ENCODE results near the gene B9D1. TPM values are rescaled to one million over a fixed set of nuclear protein-coding genes. Genes with fewer than 3 reads are reported as not detected.

The B9D1 gene
- polyA plus RNA-seq, 1 of the 3 experiments (the other 2 are of a cell fraction), result 81.6 TPM

DNA sequence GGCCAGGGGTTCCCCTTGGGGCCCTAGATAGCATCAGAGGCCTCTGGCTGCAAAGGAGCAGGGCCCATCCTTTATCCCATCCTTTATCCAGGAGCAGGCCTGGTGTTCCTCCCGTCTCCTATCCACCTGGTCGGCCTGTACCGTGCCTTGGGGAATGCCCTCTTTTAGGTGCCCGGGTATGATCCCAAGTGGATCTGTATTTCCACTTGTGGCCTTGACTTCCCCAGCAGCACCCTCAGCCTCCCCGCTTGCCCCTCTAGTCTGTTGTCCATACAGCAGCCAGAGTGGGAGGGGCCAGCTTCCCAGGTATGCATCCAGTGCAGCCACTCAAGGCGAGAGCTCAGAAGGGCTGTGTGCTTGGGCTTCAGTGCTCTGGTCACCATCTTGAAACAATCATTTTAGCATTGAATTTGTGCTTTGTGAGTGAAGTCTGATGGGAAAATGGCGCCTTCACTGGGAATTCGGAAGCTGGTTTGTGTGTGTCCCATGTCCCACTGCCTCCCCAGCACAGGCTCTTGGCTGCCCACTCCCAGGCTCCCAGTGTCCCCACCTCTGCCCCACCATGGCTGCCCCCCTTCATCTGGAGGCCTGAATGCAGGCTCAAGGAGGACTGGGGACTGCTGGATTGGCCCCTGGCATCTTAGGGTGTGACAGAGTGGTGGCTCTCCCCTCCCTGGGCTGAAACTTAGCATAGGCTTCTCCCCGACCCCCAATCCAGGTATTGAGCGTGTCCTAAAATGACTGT lies 45.2 kb upstream of the B9D1 start:
- no peaks in the 10 kb centered on the region for H3K9me3 ChIP-seq
- peaks cover 17 to 40% of the 10 kb centered on the region in 2 experiments; a peak in 3 of 4 replicates for H3K4me1 ChIP-seq (ENCODE audit: control insufficient read depth in 1 of 2, insufficient read depth in 2 of 2, low read depth in 1 of 2, low read length in 1 of 2)
- no peak overlapping the region for H3K4me2 ChIP-seq
- H3K9me2 ChIP-seq, result no peaks in the 10 kb centered on the region
- H3K9ac ChIP-seq, result no peak overlapping the region
- peaks cover 7% of the 10 kb centered on the region for H3F3A ChIP-seq (replicated peaks; ENCODE audit: insufficient read depth)
- DNase-seq, result no peak
- no peaks in the 10 kb centered on the region for H3K36me3 ChIP-seq (replicated peaks in 1 of 2; ENCODE audit: control insufficient read depth in 1 of 2, insufficient read depth in 2 of 2, low read length in 1 of 2)
- H3K27me3 ChIP-seq (ENCODE audit: insufficient read depth), result no peaks in the 10 kb centered on the region
- WGBS (ENCODE audit: low lambda C conversion rate), result 94% methylated on average over 7 of the region's 10 CpGs
- no peak overlapping the region for H2AFZ ChIP-seq (ENCODE audit: low read depth)
- ChIA-PET CTCF (interaction anchor here (1.1 to 7.4 kb wide), 2 partner anchors 39 to 44 kb away, joined by 3 to 79 read pairs; partner anchors contain the start of gene B9D1), POLR2A (interaction anchor here (1.7 kb wide), 1 partner anchor 30 kb away, joined by 5 read pairs; no protein-coding TSS in a partner anchor)
- no peak overlapping the region for H3K4me3 ChIP-seq (ENCODE audit: low read depth in 2 of 2, low read length in 1 of 2)
- no peak overlapping the region for H3K27ac ChIP-seq (ENCODE audit: low read depth in 2 of 2, low read length in 1 of 2)
- TF ChIP-seq SMC3 (IDR thresholded peaks at IDR 0.05; ENCODE audit: low read depth, low read length) (no peak), MAX (IDR thresholded peaks at IDR 0.05; ENCODE audit: low read depth) (no peak), RAD21 (IDR thresholded peaks at IDR 0.05; ENCODE audit: low read length) (no peak)
- H4K20me1 ChIP-seq (ENCODE audit: insufficient read depth), result no peaks in the 10 kb centered on the region
- peaks cover 4% of the 10 kb centered on the region; the same call in 1 of the 2 replicates for H3K79me2 ChIP-seq (ENCODE audit: insufficient read depth)

DNA sequence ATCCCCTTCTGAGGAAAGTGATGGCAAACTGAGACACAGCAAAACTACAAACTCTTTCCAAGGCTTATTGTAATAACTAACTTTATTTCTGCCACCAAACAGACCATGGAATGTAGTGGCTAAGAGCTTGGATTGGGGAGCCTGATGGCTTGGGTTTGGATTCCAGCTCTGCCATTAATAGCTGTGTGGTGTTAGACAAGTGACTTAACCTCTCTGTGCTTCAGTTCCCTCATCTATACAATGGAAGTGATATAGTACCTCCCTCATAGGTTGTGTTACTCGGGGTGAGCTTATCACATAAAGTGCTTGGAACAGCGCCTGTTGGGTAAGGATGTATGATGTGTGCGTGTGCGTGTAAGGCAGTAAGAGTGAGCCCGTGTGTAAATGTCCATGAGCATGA lies 42.6 kb upstream of the B9D1 start:
- CTCF ChIA-PET, result interaction anchor here (0.6 to 1.2 kb wide), 4 partner anchors 9 to 42 kb away, joined by 3 to 7 read pairs (median 4); partner anchors contain the start of gene B9D1
- H3K9me3 ChIP-seq, result no peaks in the 10 kb centered on the region
- no peak overlapping the region for H2AFZ ChIP-seq (ENCODE audit: low read depth)
- no peaks in the 10 kb centered on the region for H3K36me3 ChIP-seq (replicated peaks in 1 of 2; ENCODE audit: control insufficient read depth in 1 of 2, insufficient read depth in 2 of 2, low read length in 1 of 2)
- H3K27me3 ChIP-seq (ENCODE audit: insufficient read depth), result no peaks in the 10 kb centered on the region
- no peak overlapping the region for H3K9ac ChIP-seq
- H4K20me1 ChIP-seq (ENCODE audit: insufficient read depth), result no peaks in the 10 kb centered on the region
- H3K4me2 ChIP-seq, result no peak overlapping the region
- no peaks in the 10 kb centered on the region for H3K79me2 ChIP-seq (ENCODE audit: insufficient read depth)
- no peak for TF ChIP-seq NRF1 (IDR thresholded peaks at IDR 0.05; ENCODE audit: low read depth, low read length)
- TF ChIP-seq TEAD4 (IDR thresholded peaks at IDR 0.05; ENCODE audit: borderline replicate concordance, insufficient read depth), result no peak
- TF ChIP-seq, protein P1, sequence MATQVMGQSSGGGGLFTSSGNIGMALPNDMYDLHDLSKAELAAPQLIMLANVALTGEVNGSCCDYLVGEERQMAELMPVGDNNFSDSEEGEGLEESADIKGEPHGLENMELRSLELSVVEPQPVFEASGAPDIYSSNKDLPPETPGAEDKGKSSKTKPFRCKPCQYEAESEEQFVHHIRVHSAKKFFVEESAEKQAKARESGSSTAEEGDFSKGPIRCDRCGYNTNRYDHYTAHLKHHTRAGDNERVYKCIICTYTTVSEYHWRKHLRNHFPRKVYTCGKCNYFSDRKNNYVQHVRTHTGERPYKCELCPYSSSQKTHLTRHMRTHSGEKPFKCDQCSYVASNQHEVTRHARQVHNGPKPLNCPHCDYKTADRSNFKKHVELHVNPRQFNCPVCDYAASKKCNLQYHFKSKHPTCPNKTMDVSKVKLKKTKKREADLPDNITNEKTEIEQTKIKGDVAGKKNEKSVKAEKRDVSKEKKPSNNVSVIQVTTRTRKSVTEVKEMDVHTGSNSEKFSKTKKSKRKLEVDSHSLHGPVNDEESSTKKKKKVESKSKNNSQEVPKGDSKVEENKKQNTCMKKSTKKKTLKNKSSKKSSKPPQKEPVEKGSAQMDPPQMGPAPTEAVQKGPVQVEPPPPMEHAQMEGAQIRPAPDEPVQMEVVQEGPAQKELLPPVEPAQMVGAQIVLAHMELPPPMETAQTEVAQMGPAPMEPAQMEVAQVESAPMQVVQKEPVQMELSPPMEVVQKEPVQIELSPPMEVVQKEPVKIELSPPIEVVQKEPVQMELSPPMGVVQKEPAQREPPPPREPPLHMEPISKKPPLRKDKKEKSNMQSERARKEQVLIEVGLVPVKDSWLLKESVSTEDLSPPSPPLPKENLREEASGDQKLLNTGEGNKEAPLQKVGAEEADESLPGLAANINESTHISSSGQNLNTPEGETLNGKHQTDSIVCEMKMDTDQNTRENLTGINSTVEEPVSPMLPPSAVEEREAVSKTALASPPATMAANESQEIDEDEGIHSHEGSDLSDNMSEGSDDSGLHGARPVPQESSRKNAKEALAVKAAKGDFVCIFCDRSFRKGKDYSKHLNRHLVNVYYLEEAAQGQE (IDR thresholded peaks at IDR 0.05; ENCODE audit: low read depth, low read length), result no peak
- no peak for TF ChIP-seq NFIC (IDR thresholded peaks at IDR 0.05; ENCODE audit: borderline replicate concordance)
- TF ChIP-seq, protein P2, sequence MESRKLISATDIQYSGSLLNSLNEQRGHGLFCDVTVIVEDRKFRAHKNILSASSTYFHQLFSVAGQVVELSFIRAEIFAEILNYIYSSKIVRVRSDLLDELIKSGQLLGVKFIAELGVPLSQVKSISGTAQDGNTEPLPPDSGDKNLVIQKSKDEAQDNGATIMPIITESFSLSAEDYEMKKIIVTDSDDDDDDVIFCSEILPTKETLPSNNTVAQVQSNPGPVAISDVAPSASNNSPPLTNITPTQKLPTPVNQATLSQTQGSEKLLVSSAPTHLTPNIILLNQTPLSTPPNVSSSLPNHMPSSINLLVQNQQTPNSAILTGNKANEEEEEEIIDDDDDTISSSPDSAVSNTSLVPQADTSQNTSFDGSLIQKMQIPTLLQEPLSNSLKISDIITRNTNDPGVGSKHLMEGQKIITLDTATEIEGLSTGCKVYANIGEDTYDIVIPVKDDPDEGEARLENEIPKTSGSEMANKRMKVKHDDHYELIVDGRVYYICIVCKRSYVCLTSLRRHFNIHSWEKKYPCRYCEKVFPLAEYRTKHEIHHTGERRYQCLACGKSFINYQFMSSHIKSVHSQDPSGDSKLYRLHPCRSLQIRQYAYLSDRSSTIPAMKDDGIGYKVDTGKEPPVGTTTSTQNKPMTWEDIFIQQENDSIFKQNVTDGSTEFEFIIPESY (IDR thresholded peaks at IDR 0.05; ENCODE audit: borderline replicate concordance, low read depth), result no peak
- no peak for TF ChIP-seq POLR2AphosphoS5 (IDR thresholded peaks at IDR 0.05; ENCODE audit: low read depth, low read length)
- no peak for TF ChIP-seq ELF1 (IDR thresholded peaks at IDR 0.05)
- no peak for TF ChIP-seq SIN3A (IDR thresholded peaks at IDR 0.05; ENCODE audit: borderline replicate concordance, low read depth, low read length)
- TF ChIP-seq RCOR1 (IDR thresholded peaks at IDR 0.05; ENCODE audit: low read length), result no peak
- no peak for TF ChIP-seq EP300 (IDR thresholded peaks at IDR 0.05; ENCODE audit: borderline replicate concordance in 1 of 2, low read depth in 1 of 2, low read length in 1 of 2)
- TF ChIP-seq MAX (IDR thresholded peaks at IDR 0.05; ENCODE audit: low read depth), result no peak
- no peak for TF ChIP-seq FOSL2 (IDR thresholded peaks at IDR 0.05; ENCODE audit: borderline replicate concordance, low read depth)
- TF ChIP-seq MXI1 (IDR thresholded peaks at IDR 0.05; ENCODE audit: low read depth, low read length), result no peak
- no peak for TF ChIP-seq SMC3 (IDR thresholded peaks at IDR 0.05; ENCODE audit: low read depth, low read length)
- no peak for TF ChIP-seq YY1 (IDR thresholded peaks at IDR 0.05; ENCODE audit: low read depth)
- no peak for TF ChIP-seq USF1 (IDR thresholded peaks at IDR 0.05; ENCODE audit: borderline replicate concordance, low read depth)
- TF ChIP-seq, protein P3, sequence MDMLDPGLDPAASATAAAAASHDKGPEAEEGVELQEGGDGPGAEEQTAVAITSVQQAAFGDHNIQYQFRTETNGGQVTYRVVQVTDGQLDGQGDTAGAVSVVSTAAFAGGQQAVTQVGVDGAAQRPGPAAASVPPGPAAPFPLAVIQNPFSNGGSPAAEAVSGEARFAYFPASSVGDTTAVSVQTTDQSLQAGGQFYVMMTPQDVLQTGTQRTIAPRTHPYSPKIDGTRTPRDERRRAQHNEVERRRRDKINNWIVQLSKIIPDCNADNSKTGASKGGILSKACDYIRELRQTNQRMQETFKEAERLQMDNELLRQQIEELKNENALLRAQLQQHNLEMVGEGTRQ (IDR thresholded peaks at IDR 0.05; ENCODE audit: borderline replicate concordance, low read depth, low read length), result no peak
- no peak overlapping the region for H3K4me3 ChIP-seq (ENCODE audit: low read depth in 2 of 2, low read length in 1 of 2)
- peaks cover 10 to 30% of the 10 kb centered on the region in 2 experiments for H3K4me1 ChIP-seq (ENCODE audit: control insufficient read depth in 1 of 2, insufficient read depth in 2 of 2, low read depth in 1 of 2, low read length in 1 of 2)
- WGBS (ENCODE audit: low lambda C conversion rate), result 87% methylated on average over 5 of the region's 5 CpGs
- no peaks in the 10 kb centered on the region for H3K9me2 ChIP-seq
- no peak overlapping the region for H3K27ac ChIP-seq (ENCODE audit: low read depth in 2 of 2, low read length in 1 of 2)
- DNase-seq, result no peak
- peaks cover 3% of the 10 kb centered on the region for H3F3A ChIP-seq (replicated peaks; ENCODE audit: insufficient read depth)
- POLR2A ChIA-PET, result no interaction called here

Data from SK-N-SH (cell line).